ENCODE results near the gene SDHAF4. TPM values are rescaled to one million over a fixed set of nuclear protein-coding genes. Genes with fewer than 3 reads are reported as not detected.
"Not testable (repeated sequence)": the region's sequence is repeated elsewhere in the genome, so short reads cannot be mapped to it uniquely, and the experiment has no call there.

Gene SDHAF4
- polyA plus RNA-seq: 10.9 TPM

- Mint-ChIP-seq H3K9me3 (no peaks in the 10 kb centered on the region), H3K27ac (peak within 1 kb of the TSS; percentile 15 to 92 (median 58)), H3K27me3 (no peaks in the 10 kb centered on the region), H3K4me3 (peak within 1 kb of the TSS; percentile 89 to 96 (median 94)), H3K4me1 (peaks cover 14 to 15% (median 15%) of the 10 kb centered on the region in 3 donors), H3K36me3 (peaks cover 5% of the 10 kb centered on the region)
These were observed at the start of gene SDHAF4 for GRCh38 chr6:70566751-70567382. Gene SDHAF4 (plus strand): TSS chr6:70566930. CDS start chr6:70566941, 11 bp downstream.

GRCh38 chr6:70518723-70519122, 48.0 kb upstream of the SDHAF4 start:
- no peak overlapping the region for H3K4me3 Mint-ChIP-seq
- H3K36me3 Mint-ChIP-seq: peaks cover 7% of the 10 kb centered on the region
- H3K4me1 Mint-ChIP-seq: peaks cover 0 to 2% (median 0%) of the 10 kb centered on the region in 3 donors
- H3K9me3 Mint-ChIP-seq: no peaks in the 10 kb centered on the region
- no peaks in the 10 kb centered on the region for H3K27me3 Mint-ChIP-seq
- no peak overlapping the region for H3K27ac Mint-ChIP-seq

GRCh38 chr6:70520575-70520974, 46.2 kb upstream of the SDHAF4 start:
- Mint-ChIP-seq H3K36me3 (peaks cover 6% of the 10 kb centered on the region), H3K4me3 (no peak overlapping the region), H3K4me1 (peaks cover 0 to 2% (median 0%) of the 10 kb centered on the region in 3 donors), H3K27me3 (no peaks in the 10 kb centered on the region), H3K9me3 (no peaks in the 10 kb centered on the region), H3K27ac (no peak overlapping the region)

DNA sequence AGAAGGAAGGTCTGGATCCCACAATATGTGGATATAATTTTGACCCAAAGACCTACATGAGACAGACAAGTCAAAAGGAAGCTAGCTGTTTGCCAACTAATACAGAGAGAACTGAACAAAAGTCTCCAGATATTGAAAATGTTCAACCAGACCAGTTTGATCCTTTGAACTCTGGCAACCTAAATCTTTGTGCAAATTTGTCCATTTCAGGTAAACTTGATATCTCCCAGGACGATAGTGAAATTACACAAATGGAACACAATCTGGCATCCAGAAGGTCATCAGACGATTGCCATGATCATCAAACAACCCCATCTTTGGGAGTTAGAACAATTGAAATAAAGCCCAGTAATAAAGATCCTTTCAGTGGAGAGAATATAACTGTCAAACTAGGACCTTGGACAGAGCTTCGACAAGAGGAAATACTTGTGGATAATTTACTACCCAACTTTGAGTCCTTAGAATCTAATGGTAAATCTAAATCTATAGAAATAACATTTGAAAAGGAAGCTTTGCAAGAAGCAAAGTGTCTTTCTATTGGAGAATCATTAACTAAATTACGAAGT, 41.9 kb upstream of the SDHAF4 start:
- peaks cover 6% of the 10 kb centered on the region for H3K36me3 Mint-ChIP-seq
- no peaks in the 10 kb centered on the region for H3K27me3 Mint-ChIP-seq
- H3K4me3 Mint-ChIP-seq: no peak overlapping the region
- H3K27ac Mint-ChIP-seq: no peak overlapping the region
- no peaks in the 10 kb centered on the region for H3K4me1 Mint-ChIP-seq
- no peaks in the 10 kb centered on the region for H3K9me3 Mint-ChIP-seq

DNA sequence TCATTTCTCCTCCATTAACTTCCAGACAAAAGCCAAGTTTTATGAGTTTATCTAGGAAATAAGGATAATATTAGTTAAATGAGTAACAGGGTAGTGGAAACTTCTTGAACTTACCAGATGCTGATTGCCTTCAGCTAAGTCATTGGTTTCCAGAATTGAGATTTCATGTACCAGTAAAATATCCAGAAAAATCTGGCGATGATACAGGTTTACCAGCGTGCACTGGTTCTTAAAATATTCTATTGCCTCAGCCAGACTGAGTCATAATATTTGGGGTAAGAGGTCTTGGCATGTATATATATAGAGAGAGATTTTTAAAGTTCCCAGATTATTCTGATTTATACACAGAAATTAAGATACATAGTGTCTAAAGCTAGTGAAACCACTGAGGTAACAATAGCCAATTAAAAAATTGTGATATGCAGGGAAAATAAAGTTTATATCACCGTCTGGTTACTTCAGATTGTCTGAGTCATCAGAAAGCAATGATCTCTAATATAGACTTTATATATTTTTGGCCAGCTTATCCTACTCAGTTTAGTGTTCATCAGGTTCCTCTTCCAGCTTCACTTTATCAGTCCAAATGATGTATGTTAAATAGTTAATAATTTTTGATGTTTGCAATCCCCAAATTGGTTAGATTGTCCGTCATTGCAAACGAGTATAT, 39.5 kb upstream of the SDHAF4 start:
- no peaks in the 10 kb centered on the region for H3K27me3 Mint-ChIP-seq
- H3K4me3 Mint-ChIP-seq: no peak overlapping the region
- H3K27ac Mint-ChIP-seq: no peak overlapping the region
- H3K4me1 Mint-ChIP-seq: no peaks in the 10 kb centered on the region
- no peaks in the 10 kb centered on the region for H3K9me3 Mint-ChIP-seq
- peaks cover 6% of the 10 kb centered on the region for H3K36me3 Mint-ChIP-seq

- no peaks in the 10 kb centered on the region for H3K4me1 Mint-ChIP-seq
- no peak overlapping the region for H3K4me3 Mint-ChIP-seq
- H3K9me3 Mint-ChIP-seq: no peaks in the 10 kb centered on the region
- H3K27ac Mint-ChIP-seq: no peak overlapping the region
- no peaks in the 10 kb centered on the region for H3K27me3 Mint-ChIP-seq
- no peaks in the 10 kb centered on the region for H3K36me3 Mint-ChIP-seq
These were observed 36.7 kb upstream of the SDHAF4 start for GRCh38 chr6:70530023-70530422.

DNA sequence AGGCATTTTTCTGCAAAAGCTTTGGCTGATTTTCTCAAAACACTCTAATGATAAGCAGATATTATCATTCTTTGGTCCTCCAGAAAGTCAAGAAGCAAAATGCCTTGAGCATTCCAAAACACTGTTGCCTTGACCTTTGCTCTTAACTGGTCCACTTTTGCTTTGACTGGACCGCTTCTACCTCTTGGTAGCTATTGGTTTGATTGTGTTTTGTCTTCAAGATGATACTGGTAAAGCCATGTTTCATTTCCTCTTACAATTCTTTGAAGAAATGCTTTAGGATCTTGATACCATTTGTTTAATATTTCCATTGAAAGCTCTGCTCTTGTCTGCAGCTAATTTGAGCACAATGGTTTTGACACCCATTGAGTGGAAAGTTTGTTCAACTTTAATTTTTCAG, 35.6 kb upstream of the SDHAF4 start:
- H3K4me1 Mint-ChIP-seq: no peaks in the 10 kb centered on the region
- no peak overlapping the region for H3K4me3 Mint-ChIP-seq
- H3K9me3 Mint-ChIP-seq: no peaks in the 10 kb centered on the region
- no peak overlapping the region for H3K27ac Mint-ChIP-seq
- peaks cover 2% of the 10 kb centered on the region for H3K36me3 Mint-ChIP-seq
- H3K27me3 Mint-ChIP-seq: no peaks in the 10 kb centered on the region

DNA sequence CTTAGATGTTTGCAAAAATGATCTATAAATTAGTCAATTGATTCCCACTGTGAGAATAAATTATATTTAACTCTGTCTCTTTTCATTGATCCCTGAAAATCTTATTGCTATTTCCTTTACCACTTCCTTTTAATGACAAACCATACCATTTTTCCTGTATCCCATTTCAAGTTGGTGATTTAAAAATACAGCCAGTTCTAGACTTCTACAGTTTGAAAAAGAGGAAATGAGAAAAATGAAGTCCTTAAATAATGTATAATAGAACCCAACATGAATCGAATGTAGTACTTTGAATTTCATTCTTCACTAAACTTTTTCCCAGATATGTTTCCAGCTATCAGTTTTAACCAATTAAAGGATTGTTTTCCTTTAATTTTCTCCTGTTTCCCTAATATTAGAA, 29.5 kb upstream of the SDHAF4 start:
- peak overlapping the region in 1 of 4 donors; percentile 9 for H3K4me3 Mint-ChIP-seq
- H3K9me3 Mint-ChIP-seq: no peaks in the 10 kb centered on the region
- no peaks in the 10 kb centered on the region for H3K27me3 Mint-ChIP-seq
- H3K36me3 Mint-ChIP-seq: peaks cover 10% of the 10 kb centered on the region
- H3K27ac Mint-ChIP-seq: no peak overlapping the region
- peaks cover 2 to 5% (median 5%) of the 10 kb centered on the region in 3 donors for H3K4me1 Mint-ChIP-seq

DNA sequence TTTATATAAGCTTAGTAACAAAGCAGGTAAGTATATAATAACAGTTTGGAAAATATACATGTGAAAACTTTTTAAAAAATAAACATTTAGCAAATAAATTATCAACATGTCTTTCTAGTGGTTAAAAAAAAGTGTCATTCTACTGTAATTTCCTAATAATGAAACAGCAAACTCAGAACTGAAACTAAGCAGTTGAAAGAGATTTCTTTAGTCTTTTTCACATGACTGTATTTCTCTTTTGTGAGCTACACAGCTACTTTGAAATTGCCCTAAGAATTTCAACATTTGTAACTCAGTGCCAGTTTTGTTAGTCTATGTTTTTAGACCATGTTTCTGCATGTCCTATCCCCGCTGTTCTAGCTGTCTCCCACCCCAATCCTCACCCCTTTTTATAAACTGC, 28.4 kb upstream of the SDHAF4 start:
- H3K4me1 Mint-ChIP-seq: peaks cover 2 to 5% (median 5%) of the 10 kb centered on the region in 3 donors
- no peak overlapping the region for H3K27ac Mint-ChIP-seq
- peaks cover 10% of the 10 kb centered on the region for H3K36me3 Mint-ChIP-seq
- no peak overlapping the region for H3K4me3 Mint-ChIP-seq
- no peaks in the 10 kb centered on the region for H3K27me3 Mint-ChIP-seq
- H3K9me3 Mint-ChIP-seq: no peaks in the 10 kb centered on the region

DNA sequence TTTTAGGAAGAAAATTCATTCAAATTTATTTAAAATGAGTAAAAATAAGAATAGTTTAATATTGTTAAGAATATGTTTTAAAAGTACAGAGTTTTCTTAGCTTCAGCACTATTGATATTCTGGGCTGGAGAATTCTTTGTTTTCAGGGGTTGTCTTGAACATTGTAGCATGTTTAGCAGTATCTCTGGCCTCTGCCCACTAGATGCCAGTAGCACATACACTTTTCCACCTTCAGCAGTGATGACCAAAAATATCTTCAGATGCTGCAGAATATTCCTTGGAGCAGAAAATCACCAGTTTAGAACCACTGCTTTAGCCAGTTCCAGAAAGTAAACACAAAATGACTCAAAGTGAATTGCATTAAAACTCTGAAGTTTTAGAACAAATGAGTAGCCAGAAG, 19.4 kb upstream of the SDHAF4 start:
- Mint-ChIP-seq H3K9me3 (no peaks in the 10 kb centered on the region), H3K4me1 (no peaks in the 10 kb centered on the region), H3K36me3 (no peaks in the 10 kb centered on the region), H3K27me3 (no peaks in the 10 kb centered on the region), H3K4me3 (no peak overlapping the region), H3K27ac (no peak overlapping the region)

DNA sequence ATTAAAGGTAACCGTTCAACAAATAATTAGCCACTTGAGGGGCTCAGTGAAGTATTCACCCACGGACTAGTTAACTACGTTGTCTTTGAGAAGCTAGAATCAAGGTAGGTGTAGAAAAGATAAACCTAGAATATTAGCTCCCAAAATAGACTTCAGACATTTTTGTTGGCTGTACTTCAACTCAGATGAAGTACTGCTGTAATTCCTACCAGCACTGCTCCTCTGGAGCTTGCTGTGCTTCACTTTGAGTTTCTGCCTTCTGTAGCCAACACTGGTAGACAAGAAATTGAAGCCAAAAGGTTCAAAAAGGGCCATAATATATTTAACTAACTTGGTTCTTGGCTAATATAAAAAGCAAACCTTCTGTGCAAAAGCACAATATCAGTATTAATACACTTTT, 18.8 kb upstream of the SDHAF4 start:
- Mint-ChIP-seq H3K27me3 (no peaks in the 10 kb centered on the region), H3K36me3 (no peaks in the 10 kb centered on the region), H3K9me3 (no peaks in the 10 kb centered on the region), H3K27ac (no peak overlapping the region), H3K4me1 (no peaks in the 10 kb centered on the region), H3K4me3 (no peak overlapping the region)

DNA sequence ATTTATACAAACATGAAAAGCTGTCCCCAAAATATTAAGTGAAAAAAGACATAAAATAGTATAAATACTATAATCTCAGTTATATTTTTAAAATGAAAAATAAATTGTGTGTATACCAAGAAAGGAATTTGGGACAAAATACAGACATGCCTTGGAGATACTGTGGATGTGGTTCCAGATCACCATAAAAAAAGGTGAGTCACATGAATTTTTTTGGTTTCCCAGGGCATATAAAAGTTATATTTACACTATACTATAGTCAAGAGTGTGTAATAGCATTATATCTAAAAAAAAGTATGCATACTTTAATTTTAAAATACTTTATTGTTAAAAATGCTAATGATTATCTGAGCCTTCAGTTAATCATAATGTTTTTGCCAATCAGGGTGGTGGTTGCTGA, 17.4 kb upstream of the SDHAF4 start:
- no peaks in the 10 kb centered on the region for H3K36me3 Mint-ChIP-seq
- H3K4me1 Mint-ChIP-seq: peaks cover 0 to 2% (median 0%) of the 10 kb centered on the region in 3 donors
- H3K9me3 Mint-ChIP-seq: no peaks in the 10 kb centered on the region
- H3K27ac Mint-ChIP-seq: no peak overlapping the region
- no peak overlapping the region for H3K4me3 Mint-ChIP-seq
- H3K27me3 Mint-ChIP-seq: no peaks in the 10 kb centered on the region

- H3K27ac Mint-ChIP-seq: no peak overlapping the region
- H3K4me1 Mint-ChIP-seq: peaks cover 0 to 2% (median 0%) of the 10 kb centered on the region in 3 donors
- no peaks in the 10 kb centered on the region for H3K27me3 Mint-ChIP-seq
- no peak overlapping the region for H3K4me3 Mint-ChIP-seq
- no peaks in the 10 kb centered on the region for H3K36me3 Mint-ChIP-seq
- H3K9me3 Mint-ChIP-seq: no peaks in the 10 kb centered on the region
These were observed 15.2 kb upstream of the SDHAF4 start for GRCh38 chr6:70551566-70551965.

- not testable (repeated sequence) for H3K36me3 Mint-ChIP-seq, H3K4me1 Mint-ChIP-seq, H3K4me3 Mint-ChIP-seq, H3K27ac Mint-ChIP-seq, H3K9me3 Mint-ChIP-seq, H3K27me3 Mint-ChIP-seq
These were observed 14.3 kb upstream of the SDHAF4 start for GRCh38 chr6:70552286-70552940.

GRCh38 chr6:70552974-70553373, 13.8 kb upstream of the SDHAF4 start:
- H3K27me3 Mint-ChIP-seq: no peaks in the 10 kb centered on the region

More at GRCh38 chr6:70552974-70553373, 13.8 kb upstream of the SDHAF4 start:
- no peak overlapping the region for H3K4me3 Mint-ChIP-seq
- no peak overlapping the region for H3K27ac Mint-ChIP-seq
- H3K9me3 Mint-ChIP-seq: no peaks in the 10 kb centered on the region
- no peaks in the 10 kb centered on the region for H3K36me3 Mint-ChIP-seq
- H3K4me1 Mint-ChIP-seq: peaks cover 0 to 2% (median 0%) of the 10 kb centered on the region in 3 donors
